ENCODE measurements around the gene C2orf78. TPM values are rescaled to one million over a fixed set of nuclear protein-coding genes. Genes with fewer than 3 reads are reported as not detected.
"Not testable (repeated sequence)": the region's sequence is repeated elsewhere in the genome, so short reads cannot be mapped to it uniquely, and the experiment has no call there.

C2orf78 gene
- total RNA-seq, 4 donors from 2014 or later, result not detected

- no peak for DNase-seq (ENCODE audit: low spot score in 2 of 2)
- intact Hi-C loops (cut with DNase I; ENCODE audit: low total_unique reads), result no loop called here
- 91 to 93% methylated on average over 1 of the region's 1 CpG for WGBS, 2 donors
- TF ChIP-seq POLR2A (IDR thresholded peaks at IDR 0.05), result no peak
- TF ChIP-seq CTCF (IDR thresholded peaks at IDR 0.05), result no peak
- H3K4me3 ChIP-seq (ENCODE audit: low read depth, poor library complexity, severe bottlenecking), result no peak overlapping the region
Measured at GRCh38 chr2:73766349-73766748, 17.6 kb upstream of the C2orf78 start.

GRCh38 chr2:73766994-73767393 is 17.0 kb upstream of the C2orf78 start:
- TF ChIP-seq CTCF (IDR thresholded peaks at IDR 0.05) (no peak), POLR2A (IDR thresholded peaks at IDR 0.05) (no peak)
- WGBS, 2 donors, result 91% methylated on average over 4 of the region's 4 CpGs
- intact Hi-C loops (cut with DNase I; ENCODE audit: low total_unique reads), result no loop called here
- H3K4me3 ChIP-seq (ENCODE audit: low read depth, poor library complexity, severe bottlenecking), result no peak overlapping the region
- DNase-seq (ENCODE audit: low spot score in 2 of 2), result no peak

- TF ChIP-seq CTCF (IDR thresholded peaks at IDR 0.05) (no peak), POLR2A (IDR thresholded peaks at IDR 0.05) (no peak)
- 83 to 90% methylated on average over 3 of the region's 3 CpGs for WGBS, 2 donors
- no peak for DNase-seq (ENCODE audit: low spot score in 2 of 2)
- intact Hi-C loops (cut with DNase I; ENCODE audit: low total_unique reads), result no loop called here
- no peak overlapping the region for H3K4me3 ChIP-seq (ENCODE audit: low read depth, poor library complexity, severe bottlenecking)
Measured at GRCh38 chr2:73770725-73771124, 13.3 kb upstream of the C2orf78 start.

GRCh38 chr2:73772819-73773218 is 11.2 kb upstream of the C2orf78 start:
- intact Hi-C loops (cut with DNase I; ENCODE audit: low total_unique reads), result no loop called here
- DNase-seq (ENCODE audit: low spot score in 2 of 2), result no peak
- H3K4me3 ChIP-seq (ENCODE audit: low read depth, poor library complexity, severe bottlenecking), result no peak overlapping the region
- TF ChIP-seq CTCF (IDR thresholded peaks at IDR 0.05) (no peak), POLR2A (IDR thresholded peaks at IDR 0.05) (no peak)

GRCh38 chr2:73776381-73776780 is 7.6 kb upstream of the C2orf78 start:
- intact Hi-C loops (cut with DNase I; ENCODE audit: low total_unique reads), result no loop called here
- WGBS, 2 donors, result 95% methylated on average over 4 of the region's 4 CpGs
- no peak overlapping the region for H3K4me3 ChIP-seq (ENCODE audit: low read depth, poor library complexity, severe bottlenecking)
- TF ChIP-seq CTCF (IDR thresholded peaks at IDR 0.05) (no peak), POLR2A (IDR thresholded peaks at IDR 0.05) (no peak)
- DNase-seq (ENCODE audit: low spot score in 2 of 2), result no peak

GRCh38 chr2:73776869-73777519 is 7.0 kb upstream of the C2orf78 start:
- 63 to 65% methylated on average over 8 of the region's 8 CpGs for WGBS, 2 donors
- no peak for TF ChIP-seq POLR2A (IDR thresholded peaks at IDR 0.05)
- no peak for TF ChIP-seq CTCF (IDR thresholded peaks at IDR 0.05)
- H3K4me3 ChIP-seq (ENCODE audit: low read depth, poor library complexity, severe bottlenecking), result no peak overlapping the region
- no peak for DNase-seq (ENCODE audit: low spot score in 2 of 2)
- intact Hi-C loops (cut with DNase I; ENCODE audit: low total_unique reads), result no loop called here

GRCh38 chr2:73778867-73779466 is 5.0 kb upstream of the C2orf78 start:
- WGBS, 2 donors, result 66 to 75% methylated on average over 18 of the region's 18 CpGs
- DNase-seq (ENCODE audit: low spot score in 2 of 2); intact Hi-C loops (cut with DNase I; ENCODE audit: low total_unique reads): not testable (repeated sequence)
- H3K4me3 ChIP-seq (ENCODE audit: low read depth, poor library complexity, severe bottlenecking), result peak overlapping the region; percentile 84
